Liver (tissue), 9 donors: ENCODE measurements around the gene AGPAT1. TPM values are rescaled to one million over a fixed set of nuclear protein-coding genes. Genes with fewer than 3 reads are reported as not detected.

ENCODE experiments used
- DNase-seq: peaks from one replicate; pipeline ENCODE4 v3.0.0-alpha.2; 2017; ENCODE audit warnings: low spot score
- H3K27ac ChIP-seq, 2 donors: one replicate each; pipeline ENCODE4 v1.7.0; 2013; ENCODE audit warnings: inconsistent platforms in 2 of 2, low read length in 2 of 2, control low read depth in 1 of 2, low read depth in 1 of 2, mild to moderate bottlenecking in 1 of 2
- H3K27me3 ChIP-seq, 4 donors: one replicate each; pipeline versions ENCODE4 v1.6.1 to v1.7.0; 2013; ENCODE audit warnings: low read length in 3 of 4, inconsistent platforms in 1 of 4, mild to moderate bottlenecking in 1 of 4, moderate library complexity in 1 of 4; ENCODE audit not compliant: control insufficient read depth in 4 of 4, insufficient read depth in 4 of 4
- H3K36me3 ChIP-seq, 4 donors: one replicate each; pipeline versions ENCODE4 v1.6.1 to v1.7.0; 2013; ENCODE audit warnings: low read length in 3 of 4, mild to moderate bottlenecking in 3 of 4, low read depth in 1 of 4, moderate library complexity in 1 of 4; ENCODE audit not compliant: control insufficient read depth in 4 of 4, insufficient read depth in 3 of 4
- H3K4me1 ChIP-seq, 4 donors: one replicate each; pipeline versions ENCODE4 v1.6.1 to v1.7.0; 2013; ENCODE audit warnings: low read length in 3 of 4, mild to moderate bottlenecking in 3 of 4, moderate library complexity in 1 of 4; ENCODE audit not compliant: control insufficient read depth in 4 of 4, insufficient read depth in 4 of 4
- H3K4me3 ChIP-seq, 3 donors: one replicate each; pipeline versions ENCODE4 v1.6.1 to v1.7.0; 2013; ENCODE audit warnings: low read length in 3 of 3, control low read depth in 1 of 3, low read depth in 1 of 3, mild to moderate bottlenecking in 1 of 3
- H3K9ac ChIP-seq, 2 donors: one replicate each; pipeline ENCODE4 v1.7.0; 2013; ENCODE audit warnings: low read length in 2 of 2, mild to moderate bottlenecking in 2 of 2, moderate library complexity in 2 of 2, control low read depth in 1 of 2, low read depth in 1 of 2
- H3K9me3 ChIP-seq, 4 donors: one replicate each; pipeline versions ENCODE4 v1.6.1 to v1.7.0; 2013; ENCODE audit warnings: low read length in 3 of 4; ENCODE audit not compliant: control insufficient read depth in 4 of 4
- CTCF ChIP-seq: fragments of 150-350 bp; IDR thresholded peaks from 2 replicates; pipeline ENCODE4 v1.5.1; 2017; ENCODE audit warnings: improper control_type of control experiment, low read depth, low read length; ENCODE audit not compliant: missing input control
- EGR1 ChIP-seq, 2 donors: IDR thresholded peaks; 2 replicates each; pipeline ENCODE4 v1.6.1; 2016 to 2018; ENCODE audit warnings: antibody characterized with exemption in 2 of 2, low read depth in 2 of 2
- FOXA1 ChIP-seq: IDR thresholded peaks from 2 replicates; pipeline ENCODE4 v1.6.1; 2016; ENCODE audit warnings: antibody characterized with exemption
- FOXA2 ChIP-seq: IDR thresholded peaks from 2 replicates; pipeline ENCODE4 v1.6.1; 2016; ENCODE audit warnings: antibody characterized with exemption
- GABPA ChIP-seq, 2 donors: IDR thresholded peaks in 1 of 2; conservative IDR thresholded peaks in 1 of 2; 2 replicates each; pipeline ENCODE4 v1.6.1; 2016; ENCODE audit warnings: antibody characterized with exemption in 2 of 2, mild to moderate bottlenecking in 1 of 2, moderate library complexity in 1 of 2
- HNF4A ChIP-seq, 2 donors: conservative IDR thresholded peaks; 2 replicates each; pipeline ENCODE4 v1.6.1; 2016; ENCODE audit warnings: antibody characterized with exemption in 2 of 2, mild to moderate bottlenecking in 2 of 2
- HNF4G ChIP-seq: IDR thresholded peaks from 2 replicates; pipeline ENCODE4 v1.6.1; 2016; ENCODE audit warnings: antibody characterized with exemption
- JUND ChIP-seq, 2 donors: IDR thresholded peaks; 2 replicates each; pipeline ENCODE4 v1.6.1; 2016; ENCODE audit warnings: antibody characterized with exemption in 2 of 2
- MAX ChIP-seq: IDR thresholded peaks from 2 replicates; pipeline ENCODE4 v1.6.1; 2016; ENCODE audit warnings: antibody characterized with exemption
- NR2F2 ChIP-seq: IDR thresholded peaks from 2 replicates; pipeline ENCODE4 v1.6.1; 2016; ENCODE audit warnings: antibody characterized with exemption
- RAD21 ChIP-seq, 2 donors: IDR thresholded peaks; 2 replicates each; pipeline ENCODE4 v1.6.1; 2016; ENCODE audit warnings: antibody characterized with exemption in 2 of 2, mild to moderate bottlenecking in 2 of 2
- RXRA ChIP-seq, 2 donors: IDR thresholded peaks; 2 replicates each; pipeline ENCODE4 v1.6.1; 2017 to 2018; ENCODE audit warnings: antibody characterized with exemption in 2 of 2, mild to moderate bottlenecking in 1 of 2
- SP1 ChIP-seq: IDR thresholded peaks from 2 replicates; pipeline ENCODE4 v1.6.1; 2018; ENCODE audit warnings: antibody characterized with exemption, mild to moderate bottlenecking
- TAF1 ChIP-seq: conservative IDR thresholded peaks from 2 replicates; pipeline ENCODE4 v1.6.1; 2016; ENCODE audit warnings: antibody characterized with exemption, mild to moderate bottlenecking
- YY1 ChIP-seq: IDR thresholded peaks from 2 replicates; pipeline ENCODE4 v1.6.1; 2016; ENCODE audit warnings: antibody characterized with exemption, mild to moderate bottlenecking
- WGBS: extraction: QIAGEN DNeasy Blood & Tissue Kit; methylation state at CpG from one replicate; pipeline ENCODE4 v1.1.7; 2013; 5-methylcytosine and 5-hydroxymethylcytosine counted together
- polyA plus RNA-seq, 2 donors: library from polyadenylated mRNA; stranded (reverse) in 1 of 2; unstranded in 1 of 2; fragments of 200-250 nt in 1 of 2; fragments of >200 nt in 1 of 2; fragmentation: Nextera tagmentation in 1 of 2; extraction: Ambion mirVana in 1 of 2; gene quantifications; one replicate each; pipeline versions ENCODE4 v1.2.1 to v1.2.3, GENCODE V29; 2013 to 2015
- total RNA-seq, 2 donors: library from RNA; depleted of rRNA; stranded (reverse); fragments of >200 nt; gene quantifications; one replicate each; pipeline ENCODE4 v1.2.3, GENCODE V29; 2014
- TF ChIP-seq, protein P1 (sequence below): IDR thresholded peaks from 2 replicates; pipeline ENCODE4 v1.6.1; 2016; ENCODE audit warnings: antibody characterized with exemption, mild to moderate bottlenecking
- TF ChIP-seq, protein P2 (sequence below): IDR thresholded peaks from 2 replicates; pipeline ENCODE4 v1.6.1; 2016; ENCODE audit warnings: antibody characterized with exemption
- TF ChIP-seq, protein P3 (sequence below): IDR thresholded peaks from 2 replicates; pipeline ENCODE4 v1.6.1; 2016; ENCODE audit warnings: antibody characterized with exemption
- donor health status: healthy.
- donor health status: healthy.
- donor health status: healthy.
- donor health status: healthy.
- donor health status: healthy.

The AGPAT1 gene
- total and polyA plus RNA-seq, 4 donors: 10.4 to 45.1 (median 17.5) TPM

- H3K36me3 ChIP-seq: no peaks in the 10 kb centered on the region
- H3K9me3 ChIP-seq: peaks cover 0 to 2% (median 0%) of the 10 kb centered on the region in 4 donors
- H3K4me1 ChIP-seq: no peaks in the 10 kb centered on the region
- H3K4me3 ChIP-seq: no peak overlapping the region
- no peak overlapping the region for H3K27ac ChIP-seq
- H3K9ac ChIP-seq: no peak overlapping the region
- peaks cover 0 to 5% (median 0%) of the 10 kb centered on the region in 4 donors for H3K27me3 ChIP-seq
- DNase-seq: no peak
- TF ChIP-seq FOXA2 (no peak), GABPA (IDR thresholded peaks at IDR 0.05 in 1 of 2, conservative IDR thresholded peaks at IDR 0.05 in 1 of 2) (no peak), EGR1 (IDR thresholded peaks at IDR 0.05; ENCODE audit: low read depth in 2 of 2) (no peak), SP1 (no peak), RAD21 (IDR thresholded peaks at IDR 0.05) (no peak), YY1 (no peak), CTCF (no peak), HNF4A (conservative IDR thresholded peaks at IDR 0.05) (no peak), HNF4G (no peak), JUND (IDR thresholded peaks at IDR 0.05) (no peak), FOXA1 (no peak), NR2F2 (no peak), TAF1 (no peak), RXRA (IDR thresholded peaks at IDR 0.05) (no peak), MAX (no peak)
- TF ChIP-seq, protein P1, sequence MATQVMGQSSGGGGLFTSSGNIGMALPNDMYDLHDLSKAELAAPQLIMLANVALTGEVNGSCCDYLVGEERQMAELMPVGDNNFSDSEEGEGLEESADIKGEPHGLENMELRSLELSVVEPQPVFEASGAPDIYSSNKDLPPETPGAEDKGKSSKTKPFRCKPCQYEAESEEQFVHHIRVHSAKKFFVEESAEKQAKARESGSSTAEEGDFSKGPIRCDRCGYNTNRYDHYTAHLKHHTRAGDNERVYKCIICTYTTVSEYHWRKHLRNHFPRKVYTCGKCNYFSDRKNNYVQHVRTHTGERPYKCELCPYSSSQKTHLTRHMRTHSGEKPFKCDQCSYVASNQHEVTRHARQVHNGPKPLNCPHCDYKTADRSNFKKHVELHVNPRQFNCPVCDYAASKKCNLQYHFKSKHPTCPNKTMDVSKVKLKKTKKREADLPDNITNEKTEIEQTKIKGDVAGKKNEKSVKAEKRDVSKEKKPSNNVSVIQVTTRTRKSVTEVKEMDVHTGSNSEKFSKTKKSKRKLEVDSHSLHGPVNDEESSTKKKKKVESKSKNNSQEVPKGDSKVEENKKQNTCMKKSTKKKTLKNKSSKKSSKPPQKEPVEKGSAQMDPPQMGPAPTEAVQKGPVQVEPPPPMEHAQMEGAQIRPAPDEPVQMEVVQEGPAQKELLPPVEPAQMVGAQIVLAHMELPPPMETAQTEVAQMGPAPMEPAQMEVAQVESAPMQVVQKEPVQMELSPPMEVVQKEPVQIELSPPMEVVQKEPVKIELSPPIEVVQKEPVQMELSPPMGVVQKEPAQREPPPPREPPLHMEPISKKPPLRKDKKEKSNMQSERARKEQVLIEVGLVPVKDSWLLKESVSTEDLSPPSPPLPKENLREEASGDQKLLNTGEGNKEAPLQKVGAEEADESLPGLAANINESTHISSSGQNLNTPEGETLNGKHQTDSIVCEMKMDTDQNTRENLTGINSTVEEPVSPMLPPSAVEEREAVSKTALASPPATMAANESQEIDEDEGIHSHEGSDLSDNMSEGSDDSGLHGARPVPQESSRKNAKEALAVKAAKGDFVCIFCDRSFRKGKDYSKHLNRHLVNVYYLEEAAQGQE: no peak
- TF ChIP-seq, protein P2, sequence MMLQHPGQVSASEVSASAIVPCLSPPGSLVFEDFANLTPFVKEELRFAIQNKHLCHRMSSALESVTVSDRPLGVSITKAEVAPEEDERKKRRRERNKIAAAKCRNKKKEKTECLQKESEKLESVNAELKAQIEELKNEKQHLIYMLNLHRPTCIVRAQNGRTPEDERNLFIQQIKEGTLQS: no peak
- TF ChIP-seq, protein P3, sequence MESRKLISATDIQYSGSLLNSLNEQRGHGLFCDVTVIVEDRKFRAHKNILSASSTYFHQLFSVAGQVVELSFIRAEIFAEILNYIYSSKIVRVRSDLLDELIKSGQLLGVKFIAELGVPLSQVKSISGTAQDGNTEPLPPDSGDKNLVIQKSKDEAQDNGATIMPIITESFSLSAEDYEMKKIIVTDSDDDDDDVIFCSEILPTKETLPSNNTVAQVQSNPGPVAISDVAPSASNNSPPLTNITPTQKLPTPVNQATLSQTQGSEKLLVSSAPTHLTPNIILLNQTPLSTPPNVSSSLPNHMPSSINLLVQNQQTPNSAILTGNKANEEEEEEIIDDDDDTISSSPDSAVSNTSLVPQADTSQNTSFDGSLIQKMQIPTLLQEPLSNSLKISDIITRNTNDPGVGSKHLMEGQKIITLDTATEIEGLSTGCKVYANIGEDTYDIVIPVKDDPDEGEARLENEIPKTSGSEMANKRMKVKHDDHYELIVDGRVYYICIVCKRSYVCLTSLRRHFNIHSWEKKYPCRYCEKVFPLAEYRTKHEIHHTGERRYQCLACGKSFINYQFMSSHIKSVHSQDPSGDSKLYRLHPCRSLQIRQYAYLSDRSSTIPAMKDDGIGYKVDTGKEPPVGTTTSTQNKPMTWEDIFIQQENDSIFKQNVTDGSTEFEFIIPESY: no peak
- 53% methylated on average over 4 of the region's 4 CpGs for WGBS
Observed at GRCh38 chr6:32146687-32147086, 29.2 kb downstream of the AGPAT1 start.
